Smooth muscle cell (in vitro differentiated cells): ENCODE data around the gene COL4A4. TPM values are rescaled to one million over a fixed set of nuclear protein-coding genes. Genes with fewer than 3 reads are reported as not detected.

Experiments
- DNase-seq: peaks from one replicate; lab custom pipeline; 2025; ENCODE audit not compliant: unreplicated experiment; lab: John Stamatoyannopoulos, UW
- H2AFZ ChIP-seq: fragments of 200-600 bp; sonication (generic); 2 replicates; pipeline ENCODE4 v1.6.0; 2016; ENCODE audit warnings: antibody characterized with exemption, low read depth, mild to moderate bottlenecking
- H3F3A ChIP-seq: fragments of 200-600 bp; sonication (generic); 2 replicates; pipeline ENCODE4 v1.6.0; 2017; ENCODE audit warnings: antibody characterized with exemption, low read depth
- H3K27ac ChIP-seq: fragments of 200-600 bp; sonication (generic); 2 replicates; pipeline ENCODE4 v1.5.1; 2016; ENCODE audit warnings: low read depth, mild to moderate bottlenecking
- H3K27me3 ChIP-seq: fragments of 200-600 bp; sonication (generic); 2 replicates; pipeline ENCODE4 v1.6.1; 2016; ENCODE audit warnings: low read depth, mild to moderate bottlenecking
- H3K36me3 ChIP-seq: fragments of 200-600 bp; sonication (generic); 2 replicates; pipeline ENCODE4 v1.5.1; 2016; ENCODE audit warnings: low read depth
- H3K4me1 ChIP-seq: fragments of 200-600 bp; sonication (generic); 2 replicates; pipeline ENCODE4 v1.5.1; 2016; ENCODE audit warnings: low read depth
- H3K4me2 ChIP-seq: fragments of 200-600 bp; sonication (generic); 2 replicates; pipeline ENCODE4 v1.6.0; 2016; ENCODE audit warnings: mild to moderate bottlenecking
- H3K4me3 ChIP-seq: fragments of 200-600 bp; sonication (generic); 2 replicates; pipeline ENCODE4 v1.5.1; 2016; ENCODE audit warnings: mild to moderate bottlenecking
- H3K79me2 ChIP-seq: fragments of 200-600 bp; sonication (generic); 2 replicates; pipeline ENCODE4 v1.6.0; 2016; ENCODE audit warnings: low read depth, mild to moderate bottlenecking
- H3K9ac ChIP-seq: fragments of 200-600 bp; sonication (generic); 2 replicates; pipeline ENCODE4 v1.6.0; 2016; ENCODE audit warnings: low read depth
- H3K9me3 ChIP-seq: fragments of 200-600 bp; sonication (generic); replicated peaks from 2 replicates; pipeline ENCODE4 v1.5.1; 2016; ENCODE audit warnings: low read depth
- H4K20me1 ChIP-seq: fragments of 200-600 bp; sonication (generic); 2 replicates; pipeline ENCODE4 v1.6.0; 2016; ENCODE audit warnings: low read depth
- WGBS: methylation state at CpG from one replicate; pipeline ENCODE4 v1.1.7; 2016; ENCODE audit warnings: low lambda C conversion rate; 5-methylcytosine and 5-hydroxymethylcytosine counted together
- polyA plus RNA-seq: library from polyadenylated mRNA; unstranded; fragments of >200 nt; fragmentation: Nextera tagmentation; extraction: Ambion mirVana; gene quantifications from 2 replicates; pipeline ENCODE4 v1.2.1, GENCODE V29; 2016
- total RNA-seq: library from RNA; depleted of rRNA; stranded (reverse); fragments of >200 nt; gene quantifications from 2 replicates; pipeline ENCODE4 v1.2.3, GENCODE V29; 2014
- TF ChIP-seq, protein P1 (sequence below): fragments of 200-600 bp; sonication (generic); IDR thresholded peaks from 2 replicates; pipeline ENCODE4 v1.5.1; 2017; ENCODE audit warnings: borderline replicate concordance, mild to moderate bottlenecking, antibody characterized with exemption; ENCODE audit not compliant: insufficient read depth, poor library complexity, severe bottlenecking

Gene COL4A4
- total and polyA plus RNA-seq, 2 experiments from 2014 or later = under 0.01 to 0.05 TPM

- Histone ChIP-seq H3F3A (no peaks in the 10 kb centered on the region), H2AFZ (no peak overlapping the region), H4K20me1 (no peaks in the 10 kb centered on the region), H3K4me3 (no peak overlapping the region), H3K79me2 (no peaks in the 10 kb centered on the region), H3K36me3 (no peaks in the 10 kb centered on the region), H3K9ac (no peak overlapping the region), H3K9me3 (no peaks in the 10 kb centered on the region), H3K27ac (no peak overlapping the region), H3K4me1 (peaks cover 20% of the 10 kb centered on the region), H3K4me2 (no peak overlapping the region), H3K27me3 (no peaks in the 10 kb centered on the region)
- DNase-seq = no peak
- 37% methylated on average over 1 of the region's 1 CpG for WGBS
- TF ChIP-seq, protein P1, sequence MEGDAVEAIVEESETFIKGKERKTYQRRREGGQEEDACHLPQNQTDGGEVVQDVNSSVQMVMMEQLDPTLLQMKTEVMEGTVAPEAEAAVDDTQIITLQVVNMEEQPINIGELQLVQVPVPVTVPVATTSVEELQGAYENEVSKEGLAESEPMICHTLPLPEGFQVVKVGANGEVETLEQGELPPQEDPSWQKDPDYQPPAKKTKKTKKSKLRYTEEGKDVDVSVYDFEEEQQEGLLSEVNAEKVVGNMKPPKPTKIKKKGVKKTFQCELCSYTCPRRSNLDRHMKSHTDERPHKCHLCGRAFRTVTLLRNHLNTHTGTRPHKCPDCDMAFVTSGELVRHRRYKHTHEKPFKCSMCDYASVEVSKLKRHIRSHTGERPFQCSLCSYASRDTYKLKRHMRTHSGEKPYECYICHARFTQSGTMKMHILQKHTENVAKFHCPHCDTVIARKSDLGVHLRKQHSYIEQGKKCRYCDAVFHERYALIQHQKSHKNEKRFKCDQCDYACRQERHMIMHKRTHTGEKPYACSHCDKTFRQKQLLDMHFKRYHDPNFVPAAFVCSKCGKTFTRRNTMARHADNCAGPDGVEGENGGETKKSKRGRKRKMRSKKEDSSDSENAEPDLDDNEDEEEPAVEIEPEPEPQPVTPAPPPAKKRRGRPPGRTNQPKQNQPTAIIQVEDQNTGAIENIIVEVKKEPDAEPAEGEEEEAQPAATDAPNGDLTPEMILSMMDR = no peak
Observed at GRCh38 chr2:227186751-227187150, 22.7 kb upstream of the COL4A4 start.

- Histone ChIP-seq H3K27ac (no peak overlapping the region), H3K27me3 (no peaks in the 10 kb centered on the region), H3K4me2 (no peak overlapping the region), H2AFZ (no peak overlapping the region), H3K4me1 (peaks cover 11% of the 10 kb centered on the region), H3K9ac (no peak overlapping the region), H3F3A (no peaks in the 10 kb centered on the region), H4K20me1 (no peaks in the 10 kb centered on the region), H3K4me3 (no peak overlapping the region), H3K79me2 (no peaks in the 10 kb centered on the region), H3K9me3 (no peaks in the 10 kb centered on the region), H3K36me3 (no peaks in the 10 kb centered on the region)
- WGBS = 95% methylated on average over 6 of the region's 6 CpGs
- TF ChIP-seq, protein P1 = no peak
- DNase-seq = no peak
Observed at GRCh38 chr2:227185615-227186232, 21.7 kb upstream of the COL4A4 start.

DNA sequence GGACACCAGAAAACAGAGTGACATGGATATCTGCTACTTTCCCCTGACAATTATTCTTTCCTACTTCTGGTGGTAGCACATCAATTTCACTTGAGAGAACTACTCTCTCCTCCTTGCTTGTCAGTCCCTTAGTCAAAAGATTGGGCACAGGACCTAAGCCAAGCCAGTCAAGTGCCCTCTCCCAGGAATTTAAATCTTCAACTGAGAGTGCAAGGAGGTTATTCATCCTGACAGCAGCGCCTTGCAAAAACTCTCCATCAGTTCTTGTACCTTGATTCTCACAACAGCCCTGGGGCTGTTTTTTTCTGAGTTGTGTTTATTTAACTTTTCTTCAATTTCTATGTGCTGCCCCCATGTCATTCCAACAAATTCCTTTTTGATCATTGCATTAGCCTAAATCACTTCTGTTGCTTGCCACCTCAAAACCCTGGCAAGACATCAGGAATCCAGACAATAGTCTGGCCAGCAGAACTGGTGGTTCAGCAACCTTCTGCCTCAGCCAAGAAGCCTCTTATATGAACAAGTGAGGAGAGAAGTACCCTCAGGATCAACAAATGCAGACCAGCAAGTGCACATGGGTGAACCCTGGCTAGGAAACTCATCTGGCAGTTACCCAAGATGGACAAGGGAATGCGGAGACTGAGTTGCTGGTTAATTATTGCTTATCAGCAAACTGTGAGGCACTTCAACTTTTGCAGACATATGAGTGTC lies 19.8 kb upstream of the COL4A4 start:
- Histone ChIP-seq H3K27ac (no peak overlapping the region), H2AFZ (no peak overlapping the region), H3K4me1 (peaks cover 11% of the 10 kb centered on the region), H3K27me3 (no peaks in the 10 kb centered on the region), H3K9me3 (no peaks in the 10 kb centered on the region), H4K20me1 (no peaks in the 10 kb centered on the region), H3K36me3 (no peaks in the 10 kb centered on the region), H3K79me2 (no peaks in the 10 kb centered on the region), H3K4me3 (no peak overlapping the region), H3F3A (no peaks in the 10 kb centered on the region), H3K9ac (no peak overlapping the region), H3K4me2 (no peak overlapping the region)
- DNase-seq = no peak
- TF ChIP-seq, protein P1 = no peak
- WGBS = 85% methylated on average over 2 of the region's 2 CpGs

DNA sequence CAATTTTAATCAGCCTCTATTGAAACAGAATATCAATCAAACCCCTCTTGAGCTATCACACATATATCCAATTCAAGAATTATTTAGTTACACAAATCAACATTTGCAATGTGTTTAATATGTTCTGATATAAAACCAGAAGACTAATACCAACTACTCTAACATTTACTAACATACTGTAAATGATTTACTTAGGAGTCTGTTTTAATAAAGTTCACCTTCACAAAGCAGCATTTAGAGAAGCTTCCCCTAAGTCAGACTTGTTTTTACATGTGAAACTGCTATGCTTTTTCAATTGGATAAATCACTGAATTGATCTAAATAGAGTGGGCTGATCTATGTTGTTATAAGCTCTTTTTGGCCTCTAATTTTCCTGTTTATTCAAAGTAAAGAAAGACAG lies 18.8 kb upstream of the COL4A4 start:
- no peaks in the 10 kb centered on the region for H4K20me1 ChIP-seq

More for the DNA sequence above, 18.8 kb upstream of the COL4A4 start:
- Histone ChIP-seq H3F3A (no peaks in the 10 kb centered on the region), H3K36me3 (no peaks in the 10 kb centered on the region), H3K4me3 (no peak overlapping the region), H2AFZ (no peak overlapping the region), H3K27me3 (no peaks in the 10 kb centered on the region), H3K79me2 (no peaks in the 10 kb centered on the region), H3K27ac (no peak overlapping the region), H3K9me3 (no peaks in the 10 kb centered on the region), H3K4me2 (no peak overlapping the region), H3K4me1 (peaks cover 1% of the 10 kb centered on the region), H3K9ac (no peak overlapping the region)
- DNase-seq = no peak
- TF ChIP-seq, protein P1 = no peak
